Adrenal gland (tissue), 12 donors: ENCODE results near the gene SNF8. TPM values are rescaled to one million over a fixed set of nuclear protein-coding genes. Genes with fewer than 3 reads are reported as not detected.

Source experiments
- DNase-seq, 7 donors: peaks; one replicate each; pipeline ENCODE4 v3.0.0-alpha.2; 2019 to 2020
- H3K27ac ChIP-seq, 5 donors: fragments of 200-600 bp; sonication (generic) in 4 of 5; 1 replicate in 3 of 5; 2 replicates in 2 of 5; pipeline versions ENCODE4 v1.5.1 to v1.8.0; 2016 to 2020; ENCODE audit warnings: mild to moderate bottlenecking in 1 of 5
- H3K27me3 ChIP-seq: fragments of 200-600 bp; 2 replicates; pipeline ENCODE4 v1.8.0; 2021
- H3K36me3 ChIP-seq, 2 donors: fragments of 200-600 bp; replicated peaks in 1 of 2; 1 replicate in 1 of 2; 2 replicates in 1 of 2; pipeline versions ENCODE4 v1.5.1 to v1.8.0; 2018 to 2022
- H3K4me1 ChIP-seq, 2 donors: fragments of 200-600 bp; replicated peaks in 1 of 2; 1 replicate in 1 of 2; 2 replicates in 1 of 2; pipeline versions ENCODE4 v1.5.1 to v1.8.0; 2018 to 2021
- H3K4me3 ChIP-seq, 4 donors: fragments of 200-600 bp; sonication (generic) in 3 of 4; one replicate each; pipeline ENCODE4 v1.5.1; 2016 to 2018
- H3K9me3 ChIP-seq, 3 donors: fragments of 200-600 bp; sonication (generic) in 1 of 3; replicated peaks in 1 of 3; 1 replicate in 2 of 3; 2 replicates in 1 of 3; pipeline versions ENCODE4 v1.5.1 to v1.8.0; 2016 to 2021
- CTCF ChIP-seq, 6 experiments: fragments of 450-650 bp in 4 of 6; fragments of 200-600 bp in 2 of 6; sonication (generic) in 1 of 6; IDR thresholded peaks; 1 replicate in 5 of 6; 2 replicates in 1 of 6; pipeline versions ENCODE4 v1.5.1 to v1.8.0; 2016 to 2021; ENCODE audit warnings: antibody characterized with exemption in 6 of 6, mild to moderate bottlenecking in 2 of 6, moderate library complexity in 1 of 6
- POLR2A ChIP-seq, 2 donors: fragments of 450-650 bp; IDR thresholded peaks; one replicate each; pipeline ENCODE4 v1.6.1; 2017; ENCODE audit warnings: antibody characterized with exemption in 2 of 2, mild to moderate bottlenecking in 2 of 2, moderate library complexity in 1 of 2
- WGBS, 4 donors: extraction: QIAGEN DNeasy Blood & Tissue Kit in 2 of 4; methylation state at CpG; one replicate each; pipeline versions ENCODE4 v1.1.5 to v1.1.7; 2013 to 2017; 5-methylcytosine and 5-hydroxymethylcytosine counted together
- intact Hi-C, 2 donors: fragments of 100-400 bp; cut with DNase I; formaldehyde crosslinking; loops; one replicate each; pipeline versions ENCODE4 v1.14.1 to v1.15.0; 2022 to 2023
- polyA plus RNA-seq, 3 donors: library from polyadenylated mRNA; stranded (reverse); fragments of 200-250 nt in 2 of 3; fragments of 350-450 nt in 1 of 3; fragmentation: Illumina TruSeq in 1 of 3; extraction: RNeasy Lipid Tissue Mini Kit (QIAGEN cat#74804) in 1 of 3; gene quantifications; one replicate each; pipeline ENCODE4 v1.2.3, GENCODE V29; 2013 to 2014
- small RNA-seq, 2 donors: library from RNA; depleted of rRNA; stranded (forward); fragments of <200 nt; gene quantifications; one replicate each; pipeline ENCODE3, GENCODE V24; 2016
- total RNA-seq, 9 donors: library from RNA; depleted of rRNA in 4 of 9; stranded (reverse); fragments of >200 nt in 4 of 9; fragments of 120-200 nt in 1 of 9; fragmentation: NEBNext Ultra II Directional in 1 of 9; extraction: Animal tissue kit (Norgen Biotek cat#: 25700) in 1 of 9; gene quantifications; one replicate each; pipeline versions ENCODE4 v1.1.0 to v1.2.4, GENCODE V29; 2013 to 2023
- donor health status: healthy with polysubstance abuse.
- donor health status: Bipolar disorder and iron deficiency.
- donor health status: DM: yes; HTN: yes; CAD: no.
- donor health status: DM: no; HTN: no; CAD: no.
- donor health status: DM: no; HTN: no; CAD: no.
- donor health status: DM: yes; HTN: yes; CAD: no.

The SNF8 gene
- total and polyA plus RNA-seq, 12 donors: 52.0 to 160 (median 102) TPM

- no peaks in the 10 kb centered on the region for H3K27me3 ChIP-seq
- H3K9me3 ChIP-seq: no peaks in the 10 kb centered on the region
- H3K4me3 ChIP-seq: no peak overlapping the region
- H3K27ac ChIP-seq: no peak overlapping the region
- no peaks in the 10 kb centered on the region for H3K4me1 ChIP-seq
- H3K36me3 ChIP-seq: no peaks in the 10 kb centered on the region
- no peak for DNase-seq
- intact Hi-C loops: loop anchor here in 1 of 2 donors (5.0 to 10.0 kb wide), 2 partner anchors 76 to 152 kb away; no protein-coding TSS in a partner anchor
- 40 to 58% (median 52%) methylated on average over 10 of the region's 10 CpGs for WGBS, 4 donors
- no peak for TF ChIP-seq CTCF (IDR thresholded peaks at IDR 0.05)
- no peak for TF ChIP-seq POLR2A (IDR thresholded peaks at IDR 0.05)
Observed at GRCh38 chr17:48883171-48883570, 61.5 kb downstream of the SNF8 start.

GRCh38 chr17:48882272-48882671, 62.4 kb downstream of the SNF8 start:
- intact Hi-C loops: loop anchor here in 1 of 2 donors (5.0 to 10.0 kb wide), 2 partner anchors 75 to 153 kb away; no protein-coding TSS in a partner anchor
- TF ChIP-seq POLR2A (IDR thresholded peaks at IDR 0.05) (no peak), CTCF (IDR thresholded peaks at IDR 0.05) (no peak)
- no peaks in the 10 kb centered on the region for H3K4me1 ChIP-seq

More at GRCh38 chr17:48882272-48882671, 62.4 kb downstream of the SNF8 start:
- Histone ChIP-seq H3K36me3 (no peaks in the 10 kb centered on the region), H3K27me3 (no peaks in the 10 kb centered on the region), H3K4me3 (no peak overlapping the region), H3K9me3 (no peaks in the 10 kb centered on the region), H3K27ac (no peak overlapping the region)
- DNase-seq: no peak
- 82 to 89% (median 87%) methylated on average over 2 of the region's 2 CpGs for WGBS, 4 donors

Small RNA genes lying within 50 kb of the gene (small RNA-seq; reads per million reads assigned to genes)
- gene AC068531.1: 0 reads per million in 2 donors
- 0 reads per million in 2 donors for gene RF00263
- gene RF01210: 0 reads per million in 2 donors
- 0.08 to 0.36 reads per million in 2 donors for gene RNU1-42P

Other genes starting within 250 kb of the SNF8 start
- not detected for gene PRAC1, start 222.3 kb downstream of the SNF8 start, total RNA-seq
- 1 to 10 TPM in 1 of 3 donors, not detected in 2; 2.7 TPM for gene PRAC1, start 222.3 kb downstream of the SNF8 start, polyA plus RNA-seq
- not detected for gene PRAC2, start 221.7 kb downstream of the SNF8 start, total RNA-seq
- not detected for gene PRAC2, start 221.7 kb downstream of the SNF8 start, polyA plus RNA-seq
- under 1 TPM in 2 of 9 donors, not detected in 7; 0.07 to 0.11 TPM for gene HOXB13, start 216.1 kb downstream of the SNF8 start, total RNA-seq
- gene HOXB13, start 216.1 kb downstream of the SNF8 start, polyA plus RNA-seq: not detected
- under 1 TPM in 5 of 9 donors, not detected in 4; under 0.01 to 0.55 (median 0.40) TPM for gene TTLL6, start 127.6 kb downstream of the SNF8 start, total RNA-seq
- 1 to 10 TPM in 1 of 3 donors, under 1 TPM in 2; 0.29 to 2.0 (median 0.51) TPM for gene TTLL6, start 127.6 kb downstream of the SNF8 start, polyA plus RNA-seq
- 100 to 1,000 TPM in 7 of 9 donors, 10 to 100 TPM in 2; 37.7 to 163 (median 138) TPM for gene CALCOCO2, start 113.8 kb downstream of the SNF8 start, total RNA-seq
- 100 to 1,000 TPM in 1 of 3 donors, 10 to 100 TPM in 2; 44.5 to 199 (median 61.9) TPM for gene CALCOCO2, start 113.8 kb downstream of the SNF8 start, polyA plus RNA-seq
- gene ATP5MC1, start 52.1 kb downstream of the SNF8 start, total RNA-seq: 100 to 1,000 TPM in 5 of 9 donors, 10 to 100 TPM in 4; 63.4 to 200 (median 113) TPM
- gene ATP5MC1, start 52.1 kb downstream of the SNF8 start, polyA plus RNA-seq: 100 to 1,000 TPM; 110 to 433 (median 292) TPM
- gene UBE2Z, start 36.4 kb downstream of the SNF8 start, total RNA-seq: 10 to 100 TPM; 60.1 to 92.2 (median 76.1) TPM
- 10 to 100 TPM; 30.8 to 81.1 (median 32.2) TPM for gene UBE2Z, start 36.4 kb downstream of the SNF8 start, polyA plus RNA-seq
- under 1 TPM in 1 of 9 donors, not detected in 8; 0.35 TPM for gene GIP, start 23.8 kb upstream of the SNF8 start, total RNA-seq
- under 1 TPM in 1 of 3 donors, not detected in 2; 0.97 TPM for gene GIP, start 23.8 kb upstream of the SNF8 start, polyA plus RNA-seq
- 10 to 100 TPM in 1 of 9 donors, 1 to 10 TPM in 1, under 1 TPM in 4, not detected in 3; under 0.01 to 15.5 (median 0.50) TPM for gene IGF2BP1, start 52.5 kb upstream of the SNF8 start, total RNA-seq
- gene IGF2BP1, start 52.5 kb upstream of the SNF8 start, polyA plus RNA-seq: under 1 TPM in 2 of 3 donors, not detected in 1; under 0.01 to 0.02 TPM
- 1 to 10 TPM in 2 of 9 donors, under 1 TPM in 6, not detected in 1; 0.10 to 3.4 (median 0.41) TPM for gene B4GALNT2, start 187.9 kb upstream of the SNF8 start, total RNA-seq
- under 1 TPM in 2 of 3 donors, not detected in 1; 0.04 to 0.10 TPM for gene B4GALNT2, start 187.9 kb upstream of the SNF8 start, polyA plus RNA-seq